H1 (cell line): Measurements from ENCODE around the gene AAR2.

Experiments
- EGR1 ChIP-seq: IDR thresholded peaks from 2 replicates; pipeline ENCODE4 v1.6.1; 2011; ENCODE audit warnings: low read depth, low read length, borderline replicate concordance
- EZH2 ChIP-seq: fragments of 200-600 bp; sonication (generic); IDR thresholded peaks from 2 replicates; pipeline ENCODE4 v1.7.1; 2012; ENCODE audit warnings: low read depth, mild to moderate bottlenecking, moderate library complexity, low read length, inconsistent platforms; ENCODE audit not compliant: severe bottlenecking
- GABPA ChIP-seq: IDR thresholded peaks from 2 replicates; pipeline ENCODE4 v1.6.1; 2011; ENCODE audit warnings: mild to moderate bottlenecking, low read length, moderate library complexity, borderline replicate concordance; ENCODE audit not compliant: insufficient read depth
- JUN ChIP-seq: IDR thresholded peaks from 2 replicates; pipeline ENCODE4 v1.6.1; 2011; ENCODE audit warnings: low read depth, mild to moderate bottlenecking, improper control_type of control experiment, low read length
- POLR2A ChIP-seq, 2 experiments: IDR thresholded peaks; 1 replicate in 1 of 2; 2 replicates in 1 of 2; pipeline ENCODE4 v1.6.1; 2011; ENCODE audit warnings: low read depth in 2 of 2, low read length in 2 of 2, mild to moderate bottlenecking in 2 of 2; ENCODE audit errors: control extremely low read depth in 1 of 2
- POLR2AphosphoS5 ChIP-seq: IDR thresholded peaks from 2 replicates; pipeline ENCODE4 v1.6.1; 2011; ENCODE audit warnings: low read depth, low read length
- RAD21 ChIP-seq, 2 experiments: IDR thresholded peaks in 1 of 2; conservative IDR thresholded peaks in 1 of 2; 2 replicates each; pipeline ENCODE4 v1.6.1; 2011; ENCODE audit warnings: low read depth in 2 of 2, low read length in 2 of 2, improper control_type of control experiment in 1 of 2, inconsistent platforms in 1 of 2, mild to moderate bottlenecking in 1 of 2, moderate library complexity in 1 of 2
- TAF1 ChIP-seq: IDR thresholded peaks from 2 replicates; pipeline ENCODE4 v1.6.1; 2011; ENCODE audit warnings: mild to moderate bottlenecking, low read depth, low read length
- TF ChIP-seq, protein P1 (sequence below), 3 experiments: IDR thresholded peaks; 1 replicate in 2 of 3; 2 replicates in 1 of 3; pipeline versions ENCODE4 v1.5.1 to v1.6.1; 2011; ENCODE audit warnings: low read length in 3 of 3, mild to moderate bottlenecking in 3 of 3, inconsistent platforms in 2 of 3, low read depth in 1 of 3, moderate library complexity in 1 of 3; ENCODE audit not compliant: insufficient read depth in 1 of 3; ENCODE audit errors: control extremely low read depth in 1 of 3

DNA sequence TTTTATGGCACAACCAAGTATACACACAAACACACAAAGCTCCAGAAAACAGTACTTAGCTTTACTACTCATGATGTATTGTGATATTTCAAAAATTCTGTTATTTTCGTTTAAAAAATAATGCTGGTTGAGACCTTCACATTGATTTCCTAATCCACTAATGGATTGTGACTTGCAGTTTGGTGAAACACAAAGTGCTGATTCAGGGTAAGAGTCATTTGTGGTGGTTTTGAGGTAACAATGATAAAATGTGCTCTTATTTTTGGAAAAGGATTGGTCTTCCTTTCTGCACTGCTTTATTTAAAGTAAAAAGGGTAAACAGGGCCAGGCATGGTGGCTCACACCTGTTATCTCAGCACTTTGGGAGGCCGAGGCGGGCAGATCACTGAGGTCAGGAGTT, 1.9 kb downstream of the AAR2 start:
- TF ChIP-seq EGR1 (no peak), GABPA (no peak), POLR2AphosphoS5 (no peak), POLR2A (IDR thresholded peaks at IDR 0.05; ENCODE audit: control extremely low read depth in 1 of 2, low read depth in 2 of 2, low read length in 2 of 2) (no peak), JUN (no peak), EZH2 (no peak), TAF1 (no peak), RAD21 (IDR thresholded peaks at IDR 0.05 in 1 of 2, conservative IDR thresholded peaks at IDR 0.05 in 1 of 2; ENCODE audit: low read depth in 2 of 2, low read length in 2 of 2) (no peak)
- TF ChIP-seq, protein P1, sequence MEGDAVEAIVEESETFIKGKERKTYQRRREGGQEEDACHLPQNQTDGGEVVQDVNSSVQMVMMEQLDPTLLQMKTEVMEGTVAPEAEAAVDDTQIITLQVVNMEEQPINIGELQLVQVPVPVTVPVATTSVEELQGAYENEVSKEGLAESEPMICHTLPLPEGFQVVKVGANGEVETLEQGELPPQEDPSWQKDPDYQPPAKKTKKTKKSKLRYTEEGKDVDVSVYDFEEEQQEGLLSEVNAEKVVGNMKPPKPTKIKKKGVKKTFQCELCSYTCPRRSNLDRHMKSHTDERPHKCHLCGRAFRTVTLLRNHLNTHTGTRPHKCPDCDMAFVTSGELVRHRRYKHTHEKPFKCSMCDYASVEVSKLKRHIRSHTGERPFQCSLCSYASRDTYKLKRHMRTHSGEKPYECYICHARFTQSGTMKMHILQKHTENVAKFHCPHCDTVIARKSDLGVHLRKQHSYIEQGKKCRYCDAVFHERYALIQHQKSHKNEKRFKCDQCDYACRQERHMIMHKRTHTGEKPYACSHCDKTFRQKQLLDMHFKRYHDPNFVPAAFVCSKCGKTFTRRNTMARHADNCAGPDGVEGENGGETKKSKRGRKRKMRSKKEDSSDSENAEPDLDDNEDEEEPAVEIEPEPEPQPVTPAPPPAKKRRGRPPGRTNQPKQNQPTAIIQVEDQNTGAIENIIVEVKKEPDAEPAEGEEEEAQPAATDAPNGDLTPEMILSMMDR (IDR thresholded peaks at IDR 0.05; ENCODE audit: control extremely low read depth in 1 of 3, insufficient read depth in 1 of 3, low read depth in 1 of 3, low read length in 3 of 3) = no peak
